ENCODE measurements around the gene PRKCZ.

Gene PRKCZ

DNA sequence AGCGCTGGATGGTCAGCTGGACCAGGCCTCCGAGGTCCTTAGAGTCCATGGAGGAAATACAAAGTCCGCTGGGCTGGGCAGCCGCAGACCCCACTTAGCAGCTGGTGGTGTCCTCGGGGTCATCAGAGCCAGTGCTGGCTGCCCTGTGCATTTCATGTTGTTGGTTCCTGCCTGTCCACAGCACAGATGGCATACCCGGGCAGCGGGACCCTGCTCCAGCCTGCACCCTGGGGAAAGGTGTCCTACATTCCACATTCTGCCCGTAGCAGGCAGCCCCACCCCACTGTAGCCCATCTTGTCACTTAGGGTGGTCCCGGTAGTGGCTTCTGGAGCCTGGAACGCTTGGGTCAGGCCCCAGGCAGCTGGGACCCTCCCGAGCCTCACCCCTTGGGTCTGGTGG is 19.8 kb downstream of the PRKCZ start:
- no peak for DNase-seq

DNA sequence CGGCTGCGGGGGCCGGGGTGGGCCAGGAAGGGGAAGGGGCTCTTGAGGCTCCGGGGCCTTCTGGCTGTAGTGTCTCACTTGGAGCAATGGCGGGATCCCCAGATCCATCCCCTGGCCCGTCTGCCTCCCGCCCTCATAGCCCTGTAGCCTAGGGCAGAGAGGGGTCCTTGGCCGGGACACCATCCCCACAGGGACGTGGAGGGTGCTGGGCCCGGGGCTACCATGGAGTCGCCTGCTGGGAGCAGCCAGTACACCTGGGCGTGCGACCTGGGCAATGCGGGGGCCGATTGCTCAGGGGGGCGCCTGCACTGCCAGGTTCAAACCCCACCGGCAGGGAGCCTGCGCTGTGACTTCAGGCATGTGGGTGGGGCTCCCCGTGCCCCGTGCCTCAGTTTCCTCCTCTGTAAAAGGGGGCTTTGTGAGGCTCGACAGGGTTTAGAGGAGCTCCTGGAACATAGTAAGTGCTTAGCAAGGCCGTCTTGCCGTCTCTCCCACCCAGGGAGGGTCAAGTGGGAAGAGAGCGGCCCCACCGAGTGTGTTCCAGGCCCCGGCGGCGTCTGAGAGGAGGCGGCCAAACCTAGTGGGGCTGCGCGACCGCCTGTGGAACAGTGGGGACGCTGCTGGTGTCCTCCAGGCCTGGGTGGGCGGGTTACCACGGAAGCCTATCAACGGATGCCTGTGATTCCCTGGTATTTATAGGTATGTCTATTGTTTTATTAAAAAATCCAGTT is 20.8 kb downstream of the PRKCZ start:
- DNase-seq: no peak

DNA sequence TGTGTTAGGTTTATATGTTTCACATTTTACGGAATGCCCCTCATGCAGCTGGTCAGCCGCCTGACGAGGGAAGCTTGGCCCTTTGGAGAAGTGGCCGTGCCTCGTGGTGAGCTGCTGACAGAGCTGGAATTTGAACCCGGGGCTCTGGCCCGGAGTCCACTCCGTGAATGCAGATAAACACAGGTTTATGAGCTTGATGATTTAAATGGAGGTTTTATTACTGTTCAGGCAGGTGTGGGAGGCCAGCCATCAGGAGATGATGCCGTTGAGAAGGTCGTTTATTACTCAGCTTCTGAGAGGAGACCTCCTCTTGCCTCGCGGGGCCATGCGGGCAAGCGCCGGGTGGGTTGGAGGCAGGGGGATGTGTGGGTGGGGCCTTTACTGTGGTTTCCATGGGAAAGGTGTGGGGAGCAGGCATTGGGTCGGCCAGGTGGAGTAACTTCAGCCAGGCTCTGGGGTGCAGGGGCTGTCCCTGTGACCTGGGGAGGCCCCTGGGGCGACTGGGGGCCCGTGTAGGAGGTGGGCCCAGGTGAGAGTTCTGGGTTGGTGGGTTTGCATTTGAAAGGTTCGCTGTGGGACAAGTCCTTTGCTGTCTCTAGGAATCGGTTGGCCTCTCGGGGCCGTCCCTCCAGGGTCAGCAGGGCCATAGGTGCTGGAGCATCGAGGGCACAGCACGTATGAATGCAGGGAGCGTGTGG is 22.0 kb downstream of the PRKCZ start:
- DNase-seq: no peak

DNA sequence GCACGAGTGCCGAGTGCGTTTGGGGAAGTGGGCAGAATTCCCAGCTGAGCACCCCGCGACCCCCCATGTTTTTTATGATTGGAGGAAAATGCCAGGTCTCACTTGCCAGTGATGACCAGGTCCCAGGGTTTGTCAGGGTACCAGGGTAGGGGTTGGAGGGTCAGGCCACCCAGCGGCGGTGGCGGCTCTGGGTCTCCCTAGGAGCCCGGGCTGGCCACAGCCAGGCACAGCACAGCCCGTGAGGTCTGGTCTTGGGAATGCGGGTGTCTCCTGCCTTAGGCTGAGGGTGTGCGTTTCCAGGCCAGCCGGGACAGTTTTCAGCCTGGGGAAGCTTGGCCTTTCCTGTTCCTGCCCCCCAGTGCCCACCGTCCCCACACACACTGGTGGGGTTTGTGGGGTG is 22.7 kb downstream of the PRKCZ start:
- no peak for DNase-seq

DNA sequence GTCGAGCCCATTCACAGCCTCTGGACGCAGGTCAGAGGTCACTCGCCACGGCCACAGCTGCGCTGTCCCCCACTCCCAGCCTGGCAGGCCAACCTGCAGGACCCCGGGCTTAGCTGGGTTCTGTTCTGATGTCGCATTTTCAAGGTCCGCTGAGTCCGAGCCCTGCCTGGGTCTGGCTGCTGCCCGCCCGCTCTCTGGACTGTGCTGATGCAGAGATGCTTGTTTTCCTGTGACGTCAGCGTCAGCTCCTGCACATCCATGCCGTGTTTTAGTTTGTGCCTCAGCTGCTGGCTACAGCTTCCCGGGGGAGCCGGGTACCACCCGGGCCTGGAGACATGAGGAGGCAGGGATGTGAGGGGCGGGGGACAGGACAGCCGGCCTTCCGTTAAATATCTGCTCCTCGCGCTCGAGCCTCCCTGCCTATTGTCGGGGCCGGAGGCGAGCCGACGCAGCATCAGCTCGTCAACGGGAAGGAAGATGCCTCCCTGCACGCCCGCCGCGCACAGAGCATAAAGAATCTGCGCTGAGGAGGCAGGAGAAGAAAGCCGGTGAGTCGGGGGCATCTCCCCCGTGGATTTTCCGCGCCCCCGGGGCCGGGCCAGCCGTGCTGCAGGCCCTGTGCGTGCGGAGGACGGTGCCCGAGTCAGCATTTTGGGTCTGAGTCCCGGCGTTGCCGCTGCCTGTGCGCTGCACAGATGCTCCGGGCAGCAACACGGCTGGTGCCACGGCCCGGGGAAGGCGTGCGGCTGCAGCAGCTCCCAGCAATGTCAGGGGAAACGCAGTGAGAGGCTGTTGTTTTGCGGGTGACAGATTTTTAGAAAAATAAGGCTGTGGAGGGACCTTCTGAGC is 23.4 kb downstream of the PRKCZ start:
- no peak for DNase-seq

DNA sequence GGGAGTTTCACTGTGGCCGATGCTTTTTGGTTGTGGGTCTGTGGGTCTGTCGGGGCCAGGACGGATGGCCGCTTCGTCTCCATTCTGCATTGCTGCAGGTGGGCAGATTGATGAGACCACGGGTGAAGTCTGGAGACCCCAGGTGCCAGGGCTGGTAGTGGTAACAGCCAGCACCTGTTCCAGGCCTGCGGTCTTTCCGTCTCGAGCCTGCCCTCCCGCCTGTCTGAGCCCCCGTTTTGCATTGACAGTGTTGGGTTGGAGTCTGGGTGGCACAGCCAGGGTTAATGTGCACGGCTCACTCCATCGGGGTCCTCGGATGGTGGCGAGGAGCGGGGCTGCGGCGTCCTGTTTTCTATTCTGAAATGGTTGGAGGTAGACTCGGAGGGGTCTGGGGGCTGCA is 24.2 kb downstream of the PRKCZ start:
- DNase-seq: no peak

DNA sequence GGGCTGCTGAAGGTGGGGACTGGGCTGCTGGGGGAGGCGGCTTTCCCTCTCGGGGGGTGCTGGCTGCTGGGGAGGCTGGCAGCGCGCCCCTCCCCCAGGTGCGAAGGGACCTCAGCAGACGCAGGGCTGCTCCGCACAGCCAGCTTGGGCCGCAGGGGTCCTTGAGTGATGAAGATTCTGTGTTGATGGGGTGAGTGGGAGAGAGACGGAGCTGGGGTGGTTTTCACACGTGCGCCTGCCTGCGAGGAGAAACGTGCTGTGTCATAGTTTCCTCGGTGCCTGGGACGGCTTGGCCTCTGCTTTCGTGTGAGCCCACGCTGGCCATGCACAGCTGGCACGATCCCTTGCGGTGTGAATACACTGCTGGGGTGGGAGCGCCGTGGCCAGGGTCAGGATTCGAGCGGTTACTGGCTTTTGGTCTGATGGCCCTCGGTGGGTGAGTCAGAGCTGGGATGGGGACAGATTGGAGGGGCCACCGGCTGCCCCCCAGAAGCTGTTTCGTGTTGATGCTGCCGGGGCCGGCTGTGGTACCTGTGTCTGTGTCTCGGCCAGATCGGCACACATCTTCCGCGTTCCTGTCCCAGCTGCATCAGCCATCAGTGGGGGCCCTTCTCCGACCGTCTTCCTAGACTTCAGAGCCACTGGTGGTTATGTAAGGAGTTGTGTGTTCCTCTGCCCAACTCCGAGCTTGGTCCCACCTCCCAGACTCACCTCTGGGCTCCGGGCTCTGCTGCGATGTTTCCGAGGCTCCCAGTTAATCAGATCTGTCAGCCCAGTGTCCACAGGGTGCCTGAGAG is 24.9 kb downstream of the PRKCZ start:
- no peak for DNase-seq

DNA sequence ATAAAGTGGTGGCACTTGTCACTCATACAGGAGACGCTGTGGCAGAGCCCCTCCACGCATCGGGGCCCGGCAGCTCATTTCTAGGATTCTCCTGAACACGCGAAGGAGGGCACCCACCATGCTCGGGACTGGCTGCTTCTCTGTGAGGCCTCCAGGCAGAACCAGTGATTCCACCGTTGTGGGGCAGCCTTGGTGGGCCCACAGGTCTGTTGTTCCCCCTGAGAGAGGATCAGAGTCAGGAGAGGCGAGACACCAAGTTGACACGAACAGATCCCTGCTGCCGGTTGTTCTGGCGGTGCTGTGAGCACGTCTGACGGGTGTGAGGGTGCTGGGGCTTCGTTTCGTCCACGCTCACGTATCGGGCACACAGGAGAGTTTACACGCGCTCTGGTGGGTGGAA is 26.6 kb downstream of the PRKCZ start:
- DNase-seq: no peak

DNA sequence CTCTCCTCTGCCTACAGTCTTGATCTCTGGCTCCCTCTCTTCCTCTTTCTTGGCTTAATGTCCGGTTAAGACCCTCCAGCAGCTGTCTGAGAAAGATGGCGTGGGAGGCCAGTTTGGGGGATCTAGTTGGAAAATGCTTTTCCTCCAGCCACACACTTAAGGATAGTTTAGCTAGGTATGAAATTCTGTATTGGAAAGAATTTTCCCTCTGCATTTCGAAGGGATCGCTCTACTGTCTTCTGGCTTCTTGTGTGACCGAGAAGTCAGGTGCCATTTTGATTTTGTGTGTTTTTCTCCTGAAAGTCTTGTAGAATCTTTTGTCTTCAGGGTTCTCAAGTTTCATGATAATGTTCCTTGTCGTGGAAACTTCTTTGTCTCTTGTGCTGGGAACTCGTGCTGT is 28.0 kb downstream of the PRKCZ start:
- no peak for DNase-seq

DNA sequence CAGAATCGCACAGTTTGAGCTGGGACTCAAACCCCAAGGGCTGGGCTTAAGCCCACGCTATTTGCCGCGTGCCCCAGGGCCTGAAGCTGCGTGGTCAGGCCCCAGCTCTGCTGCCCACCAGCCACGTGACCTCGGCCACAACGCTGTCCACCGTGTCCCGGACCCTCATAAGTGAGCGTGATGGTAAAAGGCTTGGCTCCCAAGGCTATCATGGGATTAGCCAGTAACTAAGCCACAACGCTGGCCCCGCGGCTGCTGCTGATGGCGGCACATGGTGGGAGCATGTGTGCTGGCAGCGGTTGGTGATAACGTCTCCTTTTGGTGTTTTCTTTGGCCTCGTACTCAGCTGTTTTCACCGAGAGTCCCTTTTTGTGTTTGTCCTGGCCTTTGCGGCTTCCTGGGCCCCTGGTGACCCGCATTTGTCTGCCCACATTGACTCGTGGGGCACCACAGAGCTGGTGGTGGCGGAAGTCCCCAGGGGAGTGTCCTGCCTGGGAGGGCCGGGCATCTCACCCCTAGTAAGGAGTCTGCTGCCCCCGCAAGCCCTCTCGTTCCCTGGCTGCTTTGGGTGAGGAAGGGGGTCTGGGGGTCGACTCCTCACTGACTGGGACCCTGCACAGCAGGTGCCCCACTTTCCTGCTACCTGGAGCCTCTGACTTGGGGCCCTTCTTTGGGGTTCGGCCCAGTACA is 29.3 kb downstream of the PRKCZ start:
- no peak for DNase-seq

DNA sequence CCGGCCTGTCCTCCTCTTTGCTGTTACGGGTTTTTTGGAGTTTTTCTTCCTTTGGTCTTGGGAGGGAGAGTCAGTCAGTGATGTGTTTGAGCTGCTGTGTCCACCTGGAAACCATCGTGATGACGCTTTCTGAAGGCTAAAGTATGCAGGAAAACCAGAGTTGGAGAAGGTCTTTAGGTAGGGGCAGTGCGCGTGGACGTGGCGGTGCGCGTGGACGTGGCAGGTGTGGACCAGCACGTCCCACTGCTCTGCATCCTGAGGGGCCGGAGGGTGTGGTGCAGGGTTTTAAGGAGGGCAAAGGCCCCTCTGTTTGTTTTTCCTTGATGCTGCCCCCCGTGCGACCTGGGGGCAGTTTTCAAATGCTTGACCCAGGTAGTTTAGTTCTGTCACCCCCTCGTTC is 29.9 kb downstream of the PRKCZ start:
- no peak for DNase-seq

DNA sequence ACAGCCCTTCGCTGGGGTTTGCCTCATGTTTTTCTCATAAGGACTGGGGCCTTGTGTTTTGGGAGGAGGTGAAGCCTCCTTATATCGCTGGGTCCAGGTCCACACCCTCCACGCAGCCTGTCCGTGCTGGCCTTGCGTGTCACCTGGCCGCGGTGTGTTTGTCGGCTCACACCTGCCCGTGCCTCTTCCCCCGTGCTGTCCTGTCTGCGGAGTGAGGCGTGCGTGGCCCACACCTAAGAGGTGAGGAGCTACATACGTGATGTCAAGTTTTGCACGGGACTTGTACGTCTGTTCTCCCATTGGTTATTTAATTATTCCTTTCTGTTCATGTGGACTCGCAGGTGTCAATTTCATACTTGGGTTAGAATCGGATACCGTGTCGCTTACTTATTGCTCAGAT is 30.7 kb downstream of the PRKCZ start:
- no peak for DNase-seq

DNA sequence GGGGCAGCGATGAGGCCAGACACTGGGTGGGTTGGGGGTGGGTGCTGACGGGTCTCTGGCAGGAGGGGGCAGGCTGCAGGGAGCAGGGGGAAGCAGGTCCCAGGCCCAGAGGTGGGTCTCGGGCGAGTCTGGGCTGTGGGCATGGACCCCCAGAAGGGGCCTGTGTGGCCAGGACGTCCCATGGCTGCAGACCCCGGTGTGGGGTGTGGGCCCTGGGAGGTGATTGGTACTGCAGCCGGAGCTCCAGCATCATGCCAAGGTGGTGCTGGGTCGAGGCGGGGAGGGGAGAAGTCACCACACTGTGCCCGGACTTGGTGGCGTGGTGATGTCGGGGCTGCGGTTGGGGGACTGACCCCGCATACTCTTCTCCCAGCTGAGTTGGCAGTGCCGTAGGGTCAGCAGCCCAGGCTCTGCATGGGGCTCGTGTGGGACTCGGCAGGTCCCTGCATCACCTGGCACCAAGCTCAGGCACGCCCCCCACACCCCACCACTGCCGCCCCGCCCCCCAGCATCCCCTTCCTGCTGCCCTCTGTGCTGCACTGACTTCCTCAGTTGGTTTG is 31.2 kb downstream of the PRKCZ start:
- DNase-seq: no peak

DNA sequence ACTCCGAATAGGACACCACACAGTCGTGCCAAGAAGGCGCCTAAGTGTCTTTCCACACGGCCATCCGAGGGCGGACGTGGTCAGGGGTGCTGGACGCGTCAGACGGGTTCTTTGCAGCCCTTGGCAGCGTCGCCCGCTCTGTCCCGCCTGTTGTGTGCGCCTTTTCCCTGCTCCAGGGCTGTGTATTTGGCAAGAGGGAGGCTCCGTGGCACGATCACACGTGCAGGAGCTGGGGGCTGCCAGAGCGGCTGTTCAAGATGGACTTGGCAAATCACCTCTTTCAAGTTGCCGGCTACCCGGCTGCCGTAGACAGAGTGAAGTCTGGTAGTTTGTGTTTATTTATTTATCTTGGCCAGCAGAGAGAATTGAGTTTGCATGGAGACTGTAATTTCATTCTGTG is 31.9 kb downstream of the PRKCZ start:
- DNase-seq: no peak

DNA sequence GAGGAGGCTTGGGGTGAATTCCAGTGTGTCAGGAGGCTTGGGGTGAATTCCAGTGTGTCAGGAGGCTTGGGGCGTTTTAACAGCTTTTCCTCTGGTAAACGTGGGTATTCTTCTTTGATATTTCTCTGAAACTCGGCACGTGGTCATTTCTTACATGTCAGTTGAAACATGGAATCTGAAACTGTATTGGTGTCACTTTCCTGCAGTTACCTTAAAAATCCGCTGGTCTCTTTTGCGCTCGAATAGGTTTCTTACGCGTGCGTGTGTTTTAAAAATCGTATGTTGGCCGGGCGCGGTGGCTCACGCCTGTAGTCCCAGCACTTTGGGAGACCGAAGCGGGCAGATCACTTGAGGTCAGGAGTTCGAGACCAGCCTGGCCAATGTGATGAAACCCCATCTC is 33.5 kb downstream of the PRKCZ start:
- no peak for DNase-seq

DNA sequence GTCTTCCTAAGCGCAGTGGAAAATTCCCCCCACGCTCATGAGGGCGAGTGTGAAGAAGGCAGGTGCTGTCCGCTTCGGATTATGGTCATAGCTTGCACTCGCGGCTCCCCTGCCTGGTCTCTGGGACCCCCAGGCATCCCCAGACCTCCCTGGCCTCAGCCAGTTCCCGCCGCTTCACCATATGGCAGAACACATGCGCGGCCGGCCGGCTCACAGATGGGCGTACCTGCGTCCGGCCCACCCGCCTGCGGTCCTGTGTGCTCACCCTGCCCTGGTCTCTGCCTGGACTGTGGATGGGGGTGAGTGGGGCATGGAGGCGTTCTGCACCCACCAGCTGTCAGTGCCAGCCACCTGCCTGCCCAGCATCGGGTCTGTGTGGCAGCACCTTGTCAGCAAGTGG is 34.1 kb downstream of the PRKCZ start:
- no peak for DNase-seq

DNA sequence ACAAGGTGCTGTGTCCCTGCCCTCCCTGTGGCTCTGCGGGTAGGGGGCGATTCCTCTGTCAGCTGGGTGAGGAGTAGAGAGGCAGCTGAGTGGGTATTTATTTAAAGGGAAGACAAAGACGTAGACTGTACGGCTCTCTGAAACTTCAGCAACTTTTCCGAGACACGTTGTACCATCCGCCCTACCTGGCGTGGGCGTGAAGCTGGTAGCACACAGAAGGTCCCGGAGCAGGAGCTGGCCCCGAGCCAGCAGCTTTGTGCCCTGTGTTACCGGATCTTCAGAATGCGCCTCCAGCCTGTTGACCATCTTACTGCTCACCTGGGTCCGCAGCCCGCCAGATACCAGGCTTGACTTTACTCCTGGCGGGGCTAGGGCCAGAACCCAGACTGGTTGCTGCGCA is 34.9 kb downstream of the PRKCZ start:
- DNase-seq: no peak

DNA sequence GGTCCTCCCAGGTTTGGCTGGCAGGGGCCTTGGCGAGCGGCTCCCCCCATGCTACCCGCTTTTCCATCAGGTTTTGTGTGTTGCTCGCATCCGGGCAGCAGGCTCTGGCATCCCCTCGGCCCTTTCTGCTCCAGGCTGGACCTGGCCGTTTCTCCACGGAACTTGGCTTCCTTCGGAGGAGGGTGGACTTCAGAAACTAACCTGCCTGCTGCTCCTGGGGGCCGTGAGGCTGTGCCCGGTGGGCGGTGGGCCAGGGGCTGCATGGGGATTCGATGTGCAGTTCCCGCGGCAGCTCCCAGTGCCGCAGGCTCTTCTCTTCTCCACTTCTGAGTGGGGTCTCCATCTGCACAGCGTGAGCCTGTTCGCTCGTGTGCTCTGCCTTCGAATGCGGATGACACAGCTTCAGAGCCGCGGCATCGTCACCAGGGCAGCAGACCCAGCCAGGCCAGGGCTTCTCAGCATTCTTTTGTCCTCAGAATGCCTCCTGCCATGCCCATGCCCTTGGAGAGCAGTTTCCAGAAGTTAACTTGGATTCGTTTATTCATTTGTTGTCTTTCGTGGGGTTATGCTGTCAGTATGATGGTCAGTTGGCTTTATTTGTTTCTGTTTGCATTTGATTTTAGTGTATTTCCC is 36.4 kb downstream of the PRKCZ start:
- no peak for DNase-seq

DNA sequence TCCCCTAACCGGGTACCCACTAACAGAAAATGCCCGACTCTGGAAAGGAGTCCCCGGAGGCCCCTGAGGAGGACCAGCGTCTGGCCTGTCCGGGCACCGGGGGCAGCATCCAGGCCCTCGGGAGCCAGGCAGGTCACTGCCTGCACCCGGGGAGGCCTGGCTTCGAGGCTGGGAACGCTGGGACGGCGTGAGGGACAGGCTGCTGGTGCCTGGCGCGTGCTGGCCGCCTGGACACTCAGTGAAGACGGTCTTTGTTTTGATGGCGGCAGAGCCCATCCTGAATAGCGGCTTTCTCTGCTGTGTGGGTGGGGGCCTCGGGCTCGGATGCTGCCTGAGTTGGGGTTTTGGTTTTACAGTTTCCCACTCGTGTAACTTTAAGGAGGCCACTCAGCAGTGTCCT is 37.6 kb downstream of the PRKCZ start:
- DNase-seq: no peak

DNA sequence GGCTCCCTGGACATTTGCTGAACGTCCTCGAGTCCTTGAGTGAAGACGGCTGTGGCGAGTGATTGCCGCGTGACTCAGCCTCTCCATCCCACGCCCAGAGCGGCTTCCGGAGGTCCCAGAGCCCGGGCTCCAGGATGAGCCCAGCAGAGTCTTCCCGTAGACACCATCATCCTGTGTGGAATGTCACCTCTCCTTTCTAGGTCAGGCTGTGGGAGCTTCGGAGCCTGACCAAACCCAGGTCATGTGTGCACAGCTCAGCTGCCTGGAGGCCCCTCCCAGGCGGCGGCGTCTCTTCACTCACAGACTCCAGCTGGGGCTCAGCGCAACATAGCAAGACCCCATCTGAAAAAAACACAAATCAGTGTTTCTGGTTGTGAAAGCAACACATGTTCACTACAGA is 38.2 kb downstream of the PRKCZ start:
- DNase-seq: no peak

DNA sequence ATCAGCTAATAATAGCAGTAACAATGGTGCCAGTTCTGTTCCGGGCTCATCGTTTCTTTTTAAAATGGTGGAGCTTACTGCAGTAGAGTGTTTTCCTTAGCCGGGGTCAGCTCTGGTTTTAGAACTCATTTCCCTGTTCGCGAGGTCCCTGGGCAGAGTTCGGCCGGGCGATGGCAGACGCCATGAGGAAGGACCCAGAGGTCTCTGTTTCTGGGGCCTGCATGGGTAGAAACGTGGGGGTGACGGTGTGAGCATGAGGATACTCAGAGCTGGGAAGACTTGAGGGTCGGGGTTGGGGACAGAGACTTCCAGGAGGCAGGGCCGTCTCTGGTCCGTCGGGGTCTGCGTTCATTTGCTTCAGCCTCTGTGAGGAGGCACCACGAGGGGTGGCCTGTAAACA is 38.8 kb downstream of the PRKCZ start:
- DNase-seq: no peak
